HepG2 (cell line): ENCODE data around the gene MMP28. TPM values are rescaled to one million over a fixed set of nuclear protein-coding genes. Genes with fewer than 3 reads are reported as not detected.

Source experiments
- AGO2 ChIP-seq: fragments of 200-400 bp; formaldehyde crosslinking; optimal IDR thresholded peaks from 2 replicates; pipeline ENCODE3; 2017; ENCODE audit warnings: mild to moderate bottlenecking, low read depth, low read length, moderate library complexity
- BRF2 ChIP-seq: sonication (generic); formaldehyde crosslinking; IDR thresholded peaks from 2 replicates; pipeline ENCODE4 v1.8.1; 2022; ENCODE audit warnings: mild to moderate bottlenecking, missing genetic modification reagents
- CBX5 ChIP-seq: sonication (generic); formaldehyde crosslinking; IDR thresholded peaks from 2 replicates; pipeline ENCODE4 v1.4.0; 2020; ENCODE audit warnings: missing genetic modification reagents, borderline replicate concordance
- CENPT ChIP-seq: sonication (generic); formaldehyde crosslinking; IDR thresholded peaks from 2 replicates; pipeline ENCODE4 v1.8.0; 2022; ENCODE audit warnings: low read depth, mild to moderate bottlenecking, moderate library complexity, missing genetic modification reagents
- MBNL3 ChIP-seq: fragments of 250-450 bp; sonication (Bioruptor Pico); conservative IDR thresholded peaks from 2 replicates; pipeline ENCODE4 v1.8.0; 2022; ENCODE audit warnings: mild to moderate bottlenecking, inconsistent platforms
- MED13 ChIP-seq: sonication (generic); formaldehyde crosslinking; IDR thresholded peaks from 2 replicates; pipeline ENCODE4 v1.5.0; 2020; ENCODE audit warnings: missing genetic modification reagents
- MEF2D ChIP-seq: sonication (generic); formaldehyde crosslinking; IDR thresholded peaks from 2 replicates; pipeline ENCODE4 v1.5.1; 2020; ENCODE audit warnings: mild to moderate bottlenecking, missing genetic modification reagents
- NFE2L2 ChIP-seq: fragments of 150-350 bp; IDR thresholded peaks from 2 replicates; pipeline ENCODE4 v1.6.1; 2014; ENCODE audit warnings: low read length
- NFIC ChIP-seq: IDR thresholded peaks from 2 replicates; pipeline ENCODE4 v1.6.1; 2012; ENCODE audit warnings: mild to moderate bottlenecking, low read length, inconsistent platforms
- SP4 ChIP-seq: sonication (generic); formaldehyde crosslinking; IDR thresholded peaks from 2 replicates; pipeline ENCODE4 v1.8.1; 2023; ENCODE audit warnings: mild to moderate bottlenecking, missing genetic modification reagents
- SRY ChIP-seq: sonication (generic); formaldehyde crosslinking; IDR thresholded peaks from 2 replicates; pipeline ENCODE4 v1.8.0; 2022; ENCODE audit warnings: mild to moderate bottlenecking, missing genetic modification reagents
- THAP9 ChIP-seq: sonication (generic); formaldehyde crosslinking; IDR thresholded peaks from 2 replicates; pipeline ENCODE4; 2020; ENCODE audit warnings: missing genetic modification reagents, mild to moderate bottlenecking, borderline replicate concordance
- TOPORS ChIP-seq: sonication (generic); formaldehyde crosslinking; IDR thresholded peaks from 2 replicates; pipeline ENCODE4 v1.8.0; 2023; ENCODE audit warnings: mild to moderate bottlenecking, missing genetic modification reagents
- UBTF ChIP-seq: sonication (generic); formaldehyde crosslinking; IDR thresholded peaks from 2 replicates; pipeline ENCODE4 v1.4.0; 2020; ENCODE audit warnings: mild to moderate bottlenecking, missing genetic modification reagents
- ZNF12 ChIP-seq: sonication (generic); formaldehyde crosslinking; IDR thresholded peaks from 2 replicates; pipeline ENCODE4 v1.5.0; 2020; ENCODE audit warnings: missing genetic modification reagents
- ZNF234 ChIP-seq: sonication (generic); formaldehyde crosslinking; conservative IDR thresholded peaks from 2 replicates; pipeline ENCODE4 v1.5.1; 2020; ENCODE audit warnings: mild to moderate bottlenecking, missing genetic modification reagents
- polyA plus RNA-seq, 8 experiments: library from polyadenylated mRNA; depleted of rRNA in 3 of 8; stranded (reverse) in 7 of 8; unstranded in 1 of 8; fragments of >200 nt; fragmentation: Illumina TruSeq in 4 of 8; extraction: Trizol in 4 of 8; gene quantifications; 2 replicates each; pipeline versions ENCODE4 v1.2.1 to v1.2.3, GENCODE V29; 2011 to 2016; ENCODE audit warnings: low read depth in 4 of 8, missing spikeins in 1 of 8, mixed read lengths in 1 of 8; ENCODE audit not compliant: insufficient read depth in 1 of 8
- total RNA-seq, 5 experiments: library from RNA; depleted of rRNA; stranded (reverse); fragments of >200 nt; fragmentation: Illumina TruSeq; extraction: Trizol; gene quantifications; 2 replicates each; pipeline ENCODE4 v1.2.3, GENCODE V29; 2016; ENCODE audit warnings: low read depth in 1 of 5

Gene MMP28
- total and polyA plus RNA-seq, 2 of the 13 experiments (the other 11 are each of a cell fraction or from before 2014, with no cell fraction given), result not detected

GRCh38 chr17:35809855-35810461, 14.5 kb upstream of the MMP28 start (continued):
- TF ChIP-seq THAP9 (CRISPR knock-in tag), result peak; percentile 65; the same call in 1 of the 2 replicates
- TF ChIP-seq SP4 (CRISPR knock-in tag), result no peak
- 0 out of 2 replicates have a peak, but pooled peaks have one; percentile 17 for TF ChIP-seq ZNF234
- no peak for TF ChIP-seq CENPT (CRISPR knock-in tag)
- peak; percentile 76 for TF ChIP-seq AGO2
- TF ChIP-seq CBX5 (CRISPR knock-in tag), result no peak
- no peak for TF ChIP-seq NFIC
- no peak for TF ChIP-seq ZNF12
- TF ChIP-seq UBTF (CRISPR knock-in tag), result peak; percentile 16; the same call in 1 of the 2 replicates
- no peak for TF ChIP-seq MBNL3 (CRISPR knock-in tag)
- no peak for TF ChIP-seq MEF2D (CRISPR knock-in tag)
- TF ChIP-seq NFE2L2, result no peak
- TF ChIP-seq SRY, result no peak
- no peak; the same call in 1 of the 2 replicates for TF ChIP-seq TOPORS (CRISPR knock-in tag)
- no peak for TF ChIP-seq BRF2 (CRISPR knock-in tag)
- TF ChIP-seq MED13, result 0 out of 2 replicates have a peak, but pooled peaks have one; percentile 26
